Measurements from ENCODE around the gene KCNG1. TPM values are rescaled to one million over a fixed set of nuclear protein-coding genes. Genes with fewer than 3 reads are reported as not detected.

KCNG1 gene
- total and polyA plus RNA-seq, 2 of the 8 experiments (the other 6 are each of a cell fraction or from before 2014, with no cell fraction given), result 16.0 to 18.0 TPM

GRCh38 chr20:51011479-51011878 lies 11.4 kb downstream of the KCNG1 start (continued):
- TF ChIP-seq ASH2L (IDR thresholded peaks at IDR 0.05; ENCODE audit: low read length), result no peak
- TF ChIP-seq, protein P1, sequence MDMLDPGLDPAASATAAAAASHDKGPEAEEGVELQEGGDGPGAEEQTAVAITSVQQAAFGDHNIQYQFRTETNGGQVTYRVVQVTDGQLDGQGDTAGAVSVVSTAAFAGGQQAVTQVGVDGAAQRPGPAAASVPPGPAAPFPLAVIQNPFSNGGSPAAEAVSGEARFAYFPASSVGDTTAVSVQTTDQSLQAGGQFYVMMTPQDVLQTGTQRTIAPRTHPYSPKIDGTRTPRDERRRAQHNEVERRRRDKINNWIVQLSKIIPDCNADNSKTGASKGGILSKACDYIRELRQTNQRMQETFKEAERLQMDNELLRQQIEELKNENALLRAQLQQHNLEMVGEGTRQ (IDR thresholded peaks at IDR 0.05; ENCODE audit: low read length), result no peak
- no peak for TF ChIP-seq MAFK (IDR thresholded peaks at IDR 0.05; ENCODE audit: low read depth, low read length)
- TF ChIP-seq GTF2F1 (IDR thresholded peaks at IDR 0.05; ENCODE audit: borderline replicate concordance, low read depth, low read length), result no peak
- TF ChIP-seq CHD2 (IDR thresholded peaks at IDR 0.05; ENCODE audit: low read length), result no peak
- TF ChIP-seq TCF12 (IDR thresholded peaks at IDR 0.05; ENCODE audit: low read depth, low read length), result no peak
- no peak for TF ChIP-seq HDAC2 (IDR thresholded peaks at IDR 0.05; ENCODE audit: borderline replicate concordance in 1 of 2, low read depth in 2 of 2, low read length in 2 of 2)

Data from H1 (cell line).